Spleen (tissue), 11 donors: ENCODE measurements around the gene FIBP. TPM values are rescaled to one million over a fixed set of nuclear protein-coding genes. Genes with fewer than 3 reads are reported as not detected.
A peak's percentile ranks its signal among the peaks of the same experiment; 100 is the strongest.

ENCODE experiments used
- DNase-seq: peaks from one replicate; pipeline ENCODE4 v3.0.0-alpha.2; 2020
- H3K27ac ChIP-seq, 8 donors: fragments of 200-600 bp; sonication (generic) in 7 of 8; 1 replicate in 4 of 8; 2 replicates in 4 of 8; pipeline versions ENCODE4 v1.5.0 to v1.8.0; 2016 to 2021; ENCODE audit warnings: inconsistent platforms in 4 of 8, mild to moderate bottlenecking in 4 of 8, moderate library complexity in 1 of 8
- H3K27me3 ChIP-seq, 7 donors: fragments of 200-600 bp; sonication (generic) in 6 of 7; replicated peaks in 1 of 7; 1 replicate in 4 of 7; 2 replicates in 3 of 7; pipeline versions ENCODE4 v1.5.0 to v1.8.0; 2016 to 2021; ENCODE audit warnings: inconsistent platforms in 3 of 7, mild to moderate bottlenecking in 1 of 7
- H3K36me3 ChIP-seq, 6 donors: fragments of 200-600 bp; sonication (generic) in 5 of 6; 1 replicate in 4 of 6; 2 replicates in 2 of 6; pipeline versions ENCODE4 v1.5.0 to v1.8.0; 2016 to 2021; ENCODE audit warnings: inconsistent platforms in 2 of 6
- H3K4me1 ChIP-seq, 6 donors: fragments of 200-600 bp; sonication (generic) in 5 of 6; 1 replicate in 3 of 6; 2 replicates in 3 of 6; pipeline versions ENCODE4 v1.5.0 to v1.8.0; 2016 to 2021; ENCODE audit warnings: inconsistent platforms in 3 of 6
- H3K4me3 ChIP-seq, 8 donors: fragments of 200-600 bp; sonication (generic) in 7 of 8; 1 replicate in 4 of 8; 2 replicates in 4 of 8; pipeline versions ENCODE4 v1.5.0 to v1.8.0; 2016 to 2021; ENCODE audit warnings: inconsistent platforms in 4 of 8, mild to moderate bottlenecking in 4 of 8, moderate library complexity in 2 of 8
- H3K9me3 ChIP-seq, 8 donors: fragments of 200-600 bp; sonication (generic) in 7 of 8; 1 replicate in 4 of 8; 2 replicates in 4 of 8; pipeline versions ENCODE4 v1.5.0 to v1.8.0; 2016 to 2021; ENCODE audit warnings: inconsistent platforms in 4 of 8
- CTCF ChIP-seq, 11 experiments: fragments of 200-600 bp in 7 of 11; fragments of 450-650 bp in 4 of 11; sonication (generic) in 4 of 11; IDR thresholded peaks in 8 of 11; conservative IDR thresholded peaks in 3 of 11; 1 replicate in 7 of 11; 2 replicates in 4 of 11; pipeline versions ENCODE4 v1.4.0 to v1.8.0; 2016 to 2021; ENCODE audit warnings: antibody characterized with exemption in 11 of 11, inconsistent platforms in 4 of 11, mild to moderate bottlenecking in 1 of 11
- POLR2A ChIP-seq, 3 donors: fragments of 450-650 bp; IDR thresholded peaks; one replicate each; pipeline ENCODE4 v1.5.1; 2017; ENCODE audit warnings: antibody characterized with exemption in 3 of 3, mild to moderate bottlenecking in 1 of 3
- POLR2AphosphoS5 ChIP-seq, 3 donors: sonication (generic); formaldehyde crosslinking; IDR thresholded peaks; one replicate each; pipeline ENCODE4 v1.5.1; 2017; ENCODE audit warnings: antibody characterized with exemption in 3 of 3
- WGBS, 5 donors: extraction: QIAGEN DNeasy Blood & Tissue Kit in 3 of 5; methylation state at CpG; one replicate each; pipeline versions ENCODE4 v1.1.5 to v1.1.7; 2013 to 2018; 5-methylcytosine and 5-hydroxymethylcytosine counted together
- intact Hi-C: fragments of 100-400 bp; cut with DNase I; formaldehyde crosslinking; loops from one replicate; pipeline ENCODE4 v1.15.0; 2023; ENCODE audit warnings: low total_unique reads
- polyA plus RNA-seq, 3 donors: library from polyadenylated mRNA; stranded (reverse); fragments of 200-250 nt; gene quantifications; one replicate each; pipeline ENCODE4 v1.2.1, GENCODE V29; 2013
- total RNA-seq, 7 donors: library from RNA; depleted of rRNA in 3 of 7; stranded (reverse); fragments of >200 nt in 3 of 7; fragmentation: NEBNext Ultra II Directional in 4 of 7; extraction: Animal tissue kit (Norgen Biotek cat#: 25700) in 4 of 7; gene quantifications; one replicate each; pipeline versions ENCODE4 v1.1.0 to v1.2.1, GENCODE V29; 2016 to 2021
- donor health status: healthy with polysubstance abuse.
- donor health status: DM: no; HTN: no; CAD: no; lungs with moderate emphysema.
- donor health status: DM: no; HTN: no; CAD: no.
- donor health status: Bipolar disorder and iron deficiency.
- donor health status: healthy.
- donor health status: DM: no; HTN: no; CAD: no.
- donor health status: DM: yes; HTN: yes; CAD: no.

The FIBP gene
- total and polyA plus RNA-seq, 10 donors = 52.3 to 79.0 (median 64.6) TPM

- TF ChIP-seq POLR2AphosphoS5 (IDR thresholded peaks at IDR 0.05) = peak in 2 of 3 donors; percentile 32 to 80
- no peak for TF ChIP-seq POLR2A (IDR thresholded peaks at IDR 0.05)
- TF ChIP-seq CTCF (IDR thresholded peaks at IDR 0.05 in 8 of 11, conservative IDR thresholded peaks at IDR 0.05 in 3 of 11) = no peak
- Histone ChIP-seq H3K9me3 (peaks cover 0 to 10% (median 7%) of the 10 kb centered on the region in 8 donors), H3K36me3 (peaks cover 10 to 64% (median 57%) of the 10 kb centered on the region in 6 donors), H3K4me1 (peaks cover 19 to 52% (median 36%) of the 10 kb centered on the region in 6 donors), H3K27ac (no peak overlapping the region), H3K4me3 (no peak overlapping the region), H3K27me3 (no peaks in the 10 kb centered on the region)
- 93 to 97% (median 96%) methylated on average over 19 to 33 of the region's 33 CpGs for WGBS, 5 donors
- intact Hi-C loops = no loop called here
- peak; percentile 79 for DNase-seq
Observed at GRCh38 chr11:65852508-65853245, 35.6 kb downstream of the FIBP start.

DNA sequence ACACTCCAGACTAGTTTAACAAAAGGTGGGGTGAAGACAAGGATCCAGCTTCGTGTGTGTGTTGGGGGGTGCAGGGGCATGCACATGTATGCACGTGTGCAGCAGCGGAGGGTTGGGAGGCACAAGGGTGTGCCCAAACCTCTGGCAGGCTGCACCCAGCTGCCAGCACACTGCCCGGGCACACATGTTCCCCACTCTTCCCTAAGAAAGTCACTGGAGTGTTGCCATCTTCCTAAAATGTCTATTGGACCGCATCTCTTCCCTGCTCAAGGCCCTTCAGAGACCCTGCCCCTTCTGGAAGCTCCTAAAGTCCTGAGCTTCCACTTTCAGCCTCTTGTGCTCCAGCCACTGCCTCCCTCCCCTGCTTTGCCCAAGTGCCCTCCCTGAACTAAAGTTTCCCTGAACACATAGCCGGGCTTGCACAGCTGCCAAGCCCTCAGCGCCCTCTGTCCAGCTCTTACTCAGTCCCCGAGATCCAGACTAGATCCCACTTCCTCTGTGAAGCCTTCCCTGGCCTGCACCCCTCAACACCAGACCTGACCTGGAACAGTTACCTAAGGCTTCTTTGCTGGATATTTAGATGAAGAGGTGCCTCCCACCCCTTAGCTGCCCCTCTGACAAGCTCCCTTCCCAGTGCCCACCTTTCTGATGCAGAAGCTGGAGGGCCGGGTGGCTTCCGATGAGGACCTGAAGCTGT, 36.3 kb downstream of the FIBP start:
- DNase-seq = no peak
- TF ChIP-seq CTCF (IDR thresholded peaks at IDR 0.05 in 8 of 11, conservative IDR thresholded peaks at IDR 0.05 in 3 of 11) (no peak), POLR2AphosphoS5 (IDR thresholded peaks at IDR 0.05) (peak; percentile 8 to 76 (median 54)), POLR2A (IDR thresholded peaks at IDR 0.05) (no peak)
- 83 to 95% (median 89%) methylated on average over 10 of the region's 10 CpGs for WGBS, 5 donors

DNA sequence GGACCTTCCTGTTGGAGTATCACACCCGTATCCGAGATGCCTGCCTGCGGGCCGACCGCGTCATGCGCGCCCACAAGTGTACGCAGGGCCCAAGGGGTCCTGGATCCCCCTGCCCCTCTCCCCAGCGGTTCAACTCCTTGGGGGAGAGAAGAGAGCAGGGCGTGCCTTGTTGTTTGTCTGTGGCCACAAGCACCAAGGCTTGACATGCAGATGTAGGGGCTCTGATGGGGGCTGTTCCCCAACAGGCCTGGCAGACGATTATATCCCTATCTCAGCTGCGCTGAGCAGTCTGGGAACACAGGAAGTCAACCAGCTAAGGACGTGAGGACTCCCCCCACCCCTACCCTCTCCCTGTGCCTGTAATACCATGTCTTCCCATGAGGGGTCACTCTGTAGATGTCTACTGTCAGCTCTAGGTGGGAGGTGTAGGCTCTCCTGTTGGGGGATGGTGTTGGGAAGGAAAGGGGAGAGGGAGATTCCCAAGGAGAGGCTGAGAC, 37.1 kb downstream of the FIBP start:
- Histone ChIP-seq H3K9me3 (peaks cover 0 to 10% (median 7%) of the 10 kb centered on the region in 8 donors), H3K27me3 (no peaks in the 10 kb centered on the region), H3K4me1 (peaks cover 14 to 44% (median 29%) of the 10 kb centered on the region in 6 donors), H3K27ac (peak overlapping the region in 1 of 8 donors; percentile 11), H3K36me3 (peaks cover 10 to 59% (median 55%) of the 10 kb centered on the region in 6 donors), H3K4me3 (no peak overlapping the region)
- TF ChIP-seq CTCF (IDR thresholded peaks at IDR 0.05 in 8 of 11, conservative IDR thresholded peaks at IDR 0.05 in 3 of 11) (peak in 7 of 11 experiments; percentile 27 to 59 (median 36)), POLR2AphosphoS5 (IDR thresholded peaks at IDR 0.05) (peak; percentile 47 to 82 (median 57)), POLR2A (IDR thresholded peaks at IDR 0.05) (no peak)
- intact Hi-C loops = no loop called here
- no peak for DNase-seq
- WGBS, 5 donors = 0 to 91% (median 89%) methylated on average over 1 to 14 of the region's 14 CpGs

More for the DNA sequence above, 36.3 kb downstream of the FIBP start:
- Histone ChIP-seq H3K9me3 (peaks cover 0 to 10% (median 7%) of the 10 kb centered on the region in 8 donors), H3K27me3 (no peaks in the 10 kb centered on the region), H3K4me3 (no peak overlapping the region), H3K4me1 (peaks cover 19 to 52% (median 36%) of the 10 kb centered on the region in 6 donors), H3K36me3 (peaks cover 10 to 64% (median 57%) of the 10 kb centered on the region in 6 donors), H3K27ac (peak overlapping the region in 1 of 8 donors; percentile 11)
- intact Hi-C loops = no loop called here
